Glomerular visceral epithelial cell (primary cell): Measurements from ENCODE around the gene AMER3.
"Not testable (repeated sequence)": the region's sequence is repeated elsewhere in the genome, so short reads cannot be mapped to it uniquely, and the experiment has no call there.

Experiments
- DNase-seq: peaks from one replicate; pipeline ENCODE4 v3.0.0-alpha.2; 2016; ENCODE audit errors: extremely low spot score

The AMER3 gene, protein sequence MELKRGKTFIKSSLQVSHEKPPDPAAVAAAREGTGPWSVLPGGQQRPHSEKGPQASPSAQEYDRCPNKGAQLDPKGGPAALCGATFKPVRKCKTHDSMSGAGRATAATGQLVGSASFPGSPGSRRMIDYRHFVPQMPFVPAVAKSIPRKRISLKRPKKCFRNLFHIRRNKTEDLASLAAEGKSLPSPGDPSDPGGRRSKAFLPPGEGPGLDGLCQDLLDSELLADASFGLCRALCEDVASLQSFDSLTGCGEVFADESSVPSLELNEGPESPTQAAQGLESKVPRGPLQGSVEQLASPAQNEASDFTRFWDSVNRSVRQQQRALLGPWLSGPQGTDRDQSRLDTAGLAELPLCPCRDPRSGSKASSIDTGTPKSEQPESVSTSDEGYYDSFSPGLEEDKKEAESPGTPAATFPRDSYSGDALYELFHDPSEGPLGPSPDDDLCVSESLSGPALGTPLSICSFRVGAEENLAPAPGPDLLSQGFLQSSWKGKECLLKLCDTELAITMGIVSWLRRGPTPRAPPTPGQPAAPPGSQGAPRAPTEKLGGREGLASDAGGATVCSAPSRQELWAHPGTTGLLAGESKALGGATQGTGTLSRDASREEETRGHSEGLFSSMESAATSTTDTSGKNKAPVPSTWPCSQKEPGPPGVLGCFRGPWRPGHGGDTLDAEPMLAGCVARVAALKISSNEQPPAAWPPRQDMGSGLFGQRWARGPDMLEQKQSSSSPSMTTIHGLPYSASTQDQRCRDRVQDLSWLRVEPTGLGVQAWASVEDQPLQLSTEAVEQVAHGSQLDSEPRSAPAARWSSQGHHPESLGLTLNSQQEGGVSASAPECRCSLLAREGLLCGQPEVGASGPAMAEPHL

GRCh38 chr2:130755256-130756052 is at the start of gene AMER3:
AMER3 (plus strand) TSS chr2:130755540; CDS start chr2:130762073, 6,533 bp downstream.
- no peak for DNase-seq

DNA sequence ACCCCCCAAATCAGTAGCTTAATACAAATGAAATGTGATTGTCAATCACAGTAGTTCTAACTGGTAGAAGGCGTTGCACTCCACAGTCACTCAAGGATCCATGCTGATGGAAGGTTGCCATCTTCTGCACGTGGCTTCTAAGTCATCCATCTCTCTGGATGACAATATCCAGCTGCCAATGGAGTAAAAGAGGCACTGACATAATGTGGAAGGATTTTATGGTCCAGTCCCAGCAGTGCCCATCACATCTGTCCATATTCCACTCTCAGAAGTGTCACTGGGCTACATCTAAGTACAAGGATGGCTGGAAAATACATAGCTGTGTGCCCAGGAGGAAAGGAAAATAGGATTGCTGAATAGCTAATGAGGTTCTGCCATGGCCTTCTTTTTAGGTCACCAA is 40.5 kb upstream of the AMER3 start:
- not testable (repeated sequence) for DNase-seq

- no peak for DNase-seq
Measured at GRCh38 chr2:130720036-130720435, 35.3 kb upstream of the AMER3 start.

GRCh38 chr2:130720528-130720927 is 34.8 kb upstream of the AMER3 start:
- no peak for DNase-seq

DNA sequence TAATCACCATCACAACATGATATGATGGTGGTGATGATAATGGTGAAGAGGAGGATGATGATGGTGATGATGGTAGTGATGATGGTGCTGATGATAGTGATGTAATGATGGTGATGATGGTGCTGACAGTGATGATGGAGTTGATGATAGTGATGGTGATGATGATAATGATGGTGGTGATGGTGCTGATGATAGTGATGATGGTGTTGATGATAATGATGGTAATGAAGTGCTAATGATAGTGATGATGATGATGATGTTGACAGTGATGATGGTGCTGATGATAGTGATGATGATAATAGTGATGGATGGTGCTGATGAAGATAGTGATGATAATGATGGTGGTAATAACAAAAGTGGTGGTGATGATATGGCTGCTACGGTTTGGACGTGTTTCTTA is 30.9 kb upstream of the AMER3 start:
- no peak for DNase-seq

DNA sequence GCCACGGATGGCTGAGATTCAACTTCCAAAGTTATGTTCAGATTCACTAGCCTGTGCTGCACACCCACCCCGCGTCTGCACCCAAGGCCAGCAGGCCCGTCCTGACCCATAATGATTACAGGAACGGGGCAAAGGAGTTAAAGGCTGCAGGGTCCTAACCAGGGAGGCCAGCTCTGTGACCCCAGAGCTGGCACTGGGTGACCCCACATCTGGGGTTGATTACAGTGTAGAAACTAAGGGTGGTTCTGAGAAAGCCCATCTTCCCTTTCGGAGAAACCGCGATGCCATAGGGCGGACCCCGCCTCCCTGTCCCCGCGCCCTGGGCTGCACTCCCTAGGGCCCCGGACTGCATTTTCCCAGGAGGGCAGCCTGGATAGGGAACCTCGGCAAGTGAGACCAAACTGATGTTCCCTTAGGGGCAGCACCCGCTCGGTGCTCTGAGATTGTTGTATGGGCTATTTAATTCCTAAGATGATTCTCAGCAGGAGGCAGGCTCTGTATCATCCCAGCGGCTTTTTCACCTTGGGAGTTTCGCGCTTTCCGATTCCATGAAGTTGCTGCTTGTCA is 28.6 kb upstream of the AMER3 start:
- DNase-seq, result no peak

DNA sequence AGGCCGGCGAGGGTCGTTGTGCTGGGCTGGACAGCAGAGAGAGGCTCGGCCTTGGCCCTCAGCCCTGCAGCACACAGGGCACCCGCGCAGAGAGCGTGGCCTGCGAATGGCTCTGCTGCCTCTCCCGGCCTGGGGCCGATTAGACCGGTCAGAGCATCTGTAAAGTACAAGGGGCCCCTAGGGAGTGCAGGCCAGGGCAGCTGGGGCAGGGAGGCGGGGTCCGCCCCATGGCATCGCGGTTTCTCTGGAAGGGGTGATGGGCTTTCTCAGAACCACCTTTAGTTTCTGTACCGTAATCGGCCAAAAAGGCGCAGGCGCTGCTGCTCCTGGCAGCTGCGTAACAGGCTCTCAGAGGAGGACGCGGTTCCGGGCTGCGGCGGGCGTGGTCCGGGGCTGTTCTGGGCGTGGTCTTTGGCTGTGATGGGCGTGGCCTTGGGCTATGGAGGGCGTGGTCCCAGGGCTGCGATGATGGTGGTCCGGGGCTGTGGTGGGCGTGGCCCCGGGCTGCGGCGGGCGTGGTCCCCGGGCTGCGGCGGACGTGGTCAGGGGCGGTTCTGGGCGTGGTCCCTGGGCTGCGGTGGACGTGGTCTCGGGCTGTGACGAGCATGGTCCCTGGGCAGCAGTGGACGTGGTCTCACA is 27.9 kb upstream of the AMER3 start:
- peak; percentile 58 for DNase-seq

DNA sequence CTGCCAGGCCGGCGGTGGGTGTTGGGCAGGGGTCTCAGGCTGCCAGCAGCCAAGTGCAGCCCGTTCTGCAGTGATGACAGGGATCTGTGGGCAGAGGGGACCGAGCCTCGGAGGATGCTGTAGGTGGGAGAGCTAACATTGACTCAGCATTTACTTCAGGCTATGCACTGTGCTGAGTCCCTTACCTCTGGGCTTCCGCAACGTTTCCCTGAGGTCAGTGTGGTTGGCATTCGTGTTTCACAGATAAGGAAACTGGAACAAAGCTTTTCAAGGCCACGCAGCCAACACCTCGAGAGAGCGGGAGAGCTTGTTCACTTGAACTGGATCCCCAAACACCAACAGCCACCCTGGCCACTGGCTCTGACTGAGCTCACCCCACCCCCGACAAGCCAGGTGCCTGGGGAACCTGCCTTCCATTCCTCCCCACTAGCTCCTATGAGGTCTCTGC is 27.3 kb upstream of the AMER3 start:
- DNase-seq, result no peak

DNA sequence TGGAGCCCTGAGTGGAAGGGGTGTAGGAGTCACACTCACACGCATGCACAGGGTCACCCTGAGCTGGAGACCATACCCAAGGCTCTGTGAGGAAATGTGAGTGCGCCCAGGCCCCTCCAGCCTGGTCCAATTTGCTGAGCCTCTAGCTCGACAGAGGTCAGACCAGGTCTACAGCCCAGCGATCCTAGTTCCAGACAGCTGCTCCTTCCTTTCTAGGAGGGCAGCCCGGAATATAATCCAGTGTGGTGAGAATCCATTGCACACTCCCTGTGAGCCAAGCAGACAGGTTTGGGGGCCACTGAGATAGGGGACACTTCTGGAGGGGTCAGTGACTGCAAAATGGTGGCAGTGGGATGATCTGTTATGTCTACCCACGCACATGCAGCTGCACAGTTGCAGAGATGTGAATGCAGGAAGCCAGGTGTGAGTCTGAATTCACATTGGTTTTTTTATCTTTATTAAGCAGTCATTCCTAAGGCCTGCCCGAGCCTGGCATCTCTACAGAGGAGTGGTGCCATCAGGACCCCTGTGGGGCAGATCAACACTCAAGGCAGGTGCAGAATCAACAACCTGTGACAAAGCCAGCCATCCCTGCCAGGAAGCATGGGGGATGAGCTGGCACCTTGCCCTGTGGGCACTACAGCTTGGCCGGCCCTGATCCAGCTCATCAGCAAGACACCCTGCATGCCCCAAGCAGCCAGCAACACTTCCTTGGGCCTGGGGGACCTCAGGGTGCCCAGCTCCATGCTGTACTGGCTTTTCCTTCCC is 26.6 kb upstream of the AMER3 start, which contains the start of gene GPR148:
GPR148 (plus strand) TSS at position 522 of the 768 bp plus-strand sequence; CDS start at position 604, 82 bp downstream.
- no peak for DNase-seq

DNA sequence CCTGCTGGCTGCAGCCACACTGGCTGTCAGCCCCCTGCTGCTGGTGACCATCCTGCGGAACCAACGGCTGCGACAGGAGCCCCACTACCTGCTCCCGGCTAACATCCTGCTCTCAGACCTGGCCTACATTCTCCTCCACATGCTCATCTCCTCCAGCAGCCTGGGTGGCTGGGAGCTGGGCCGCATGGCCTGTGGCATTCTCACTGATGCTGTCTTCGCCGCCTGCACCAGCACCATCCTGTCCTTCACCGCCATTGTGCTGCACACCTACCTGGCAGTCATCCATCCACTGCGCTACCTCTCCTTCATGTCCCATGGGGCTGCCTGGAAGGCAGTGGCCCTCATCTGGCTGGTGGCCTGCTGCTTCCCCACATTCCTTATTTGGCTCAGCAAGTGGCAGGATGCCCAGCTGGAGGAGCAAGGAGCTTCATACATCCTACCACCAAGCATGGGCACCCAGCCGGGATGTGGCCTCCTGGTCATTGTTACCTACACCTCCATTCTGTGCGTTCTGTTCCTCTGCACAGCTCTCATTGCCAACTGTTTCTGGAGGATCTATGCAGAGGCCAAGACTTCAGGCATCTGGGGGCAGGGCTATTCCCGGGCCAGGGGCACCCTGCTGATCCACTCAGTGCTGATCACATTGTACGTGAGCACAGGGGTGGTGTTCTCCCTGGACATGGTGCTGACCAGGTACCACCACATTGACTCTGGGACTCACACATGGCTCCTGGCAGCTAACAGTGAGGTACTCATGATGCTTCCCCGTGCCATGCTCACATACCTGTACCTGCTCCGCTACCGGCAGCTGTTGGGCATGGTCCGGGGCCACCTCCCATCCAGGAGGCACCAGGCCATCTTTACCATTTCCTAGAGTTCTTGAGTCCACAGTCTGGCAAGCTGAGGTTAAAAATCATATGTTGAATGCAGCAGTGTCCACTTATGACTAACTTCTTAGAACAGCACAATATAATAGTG is 25.7 kb upstream of the AMER3 start:
- DNase-seq, result no peak

DNA sequence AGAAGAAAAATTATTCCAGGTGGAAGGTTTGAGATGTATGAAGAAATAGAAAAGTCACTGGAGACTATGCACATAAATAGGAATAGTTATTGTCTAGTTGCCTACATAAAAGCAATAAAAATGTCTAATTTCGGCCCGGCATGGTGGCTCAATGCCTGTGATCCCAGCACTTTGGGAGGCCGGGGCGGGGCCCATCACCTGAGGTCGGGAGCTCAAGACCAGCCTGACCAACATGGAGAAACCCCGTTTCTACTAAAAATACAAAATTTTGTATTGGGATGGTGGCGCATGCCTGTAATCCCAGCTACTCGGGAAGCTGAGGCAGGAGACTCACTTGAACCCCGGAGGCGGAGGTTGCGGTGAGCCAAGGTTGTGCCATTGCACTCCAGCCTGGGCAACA is 23.1 kb upstream of the AMER3 start:
- DNase-seq, result not testable (repeated sequence)

GRCh38 chr2:130735200-130735599 is 20.1 kb upstream of the AMER3 start:
- no peak for DNase-seq

GRCh38 chr2:130736487-130736886 is 18.9 kb upstream of the AMER3 start:
- no peak for DNase-seq

GRCh38 chr2:130737592-130737991 is 17.7 kb upstream of the AMER3 start:
- DNase-seq, result no peak

- no peak for DNase-seq
Measured at GRCh38 chr2:130740671-130741070, 14.7 kb upstream of the AMER3 start.

DNA sequence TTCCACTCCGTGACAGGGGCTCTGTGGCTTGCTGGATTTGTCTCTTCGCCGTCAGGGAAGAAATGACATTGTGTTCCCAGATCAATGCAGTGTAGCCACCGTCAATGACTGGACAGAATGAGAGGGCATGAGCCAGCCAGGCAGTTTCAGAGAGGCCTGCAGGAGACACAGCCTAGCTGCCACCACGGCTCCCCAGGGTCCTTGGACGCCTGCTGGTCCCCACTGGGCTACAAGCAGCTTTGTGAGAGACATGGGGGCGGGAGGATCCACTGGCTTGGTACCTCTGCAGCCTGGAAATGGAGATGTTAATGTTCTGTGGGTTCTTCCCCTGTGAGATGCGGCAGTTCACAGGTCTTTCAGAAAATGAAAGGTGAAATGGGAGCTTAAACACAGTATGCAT is 12.1 kb upstream of the AMER3 start:
- DNase-seq, result no peak

GRCh38 chr2:130744287-130745117 is 10.8 kb upstream of the AMER3 start:
- no peak for DNase-seq

GRCh38 chr2:130749078-130749477 is 6.3 kb upstream of the AMER3 start:
- no peak for DNase-seq
